ENCODE data around the gene ROGDI. TPM values are rescaled to one million over a fixed set of nuclear protein-coding genes. Genes with fewer than 3 reads are reported as not detected.

ROGDI gene
- polyA plus RNA-seq, 1 of the 3 experiments (the other 2 are of a cell fraction): 33.6 TPM

DNA sequence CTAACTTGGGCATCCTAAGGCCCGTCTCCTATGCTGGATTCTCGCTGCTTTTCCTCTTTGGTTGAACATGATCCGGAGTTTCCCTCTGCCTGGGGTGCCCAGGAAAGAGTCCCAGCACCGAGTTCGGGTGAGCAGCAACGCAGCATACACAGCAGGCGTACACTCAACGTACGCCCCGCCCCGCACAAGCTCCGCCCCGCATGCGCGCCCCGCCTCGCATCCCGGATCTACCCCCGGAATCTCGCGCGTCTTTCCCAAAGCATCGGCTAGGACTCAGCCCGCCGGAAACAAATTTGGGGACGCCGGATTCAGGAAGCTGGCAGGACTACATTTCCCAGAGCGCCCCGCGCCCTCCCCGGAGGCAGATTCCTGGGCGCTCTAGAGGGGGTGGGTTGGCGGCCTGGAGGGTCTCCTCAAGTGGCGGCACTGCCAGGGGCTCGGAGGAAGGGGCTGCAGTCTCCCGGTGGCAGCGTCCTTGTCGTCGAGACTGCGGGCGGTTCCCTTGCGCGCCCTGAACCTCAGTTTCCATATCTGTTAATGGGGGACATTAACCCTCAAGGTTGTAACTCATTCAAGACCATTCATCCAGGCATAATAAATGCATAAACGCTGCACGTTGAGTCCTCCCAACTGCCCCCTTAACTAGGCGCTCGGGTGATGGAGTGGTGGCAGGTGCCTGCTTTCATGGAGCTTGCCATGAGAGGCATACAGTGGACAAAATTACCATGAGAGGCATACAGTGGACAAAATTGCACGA lies 33.7 kb downstream of the ROGDI start:
- Histone ChIP-seq H3K4me1 (ENCODE audit: control insufficient read depth in 1 of 2, insufficient read depth in 2 of 2, low read depth in 1 of 2, low read length in 1 of 2) (peaks cover 5 to 23% of the 10 kb centered on the region in 2 experiments; a peak in 2 of 4 replicates), H3F3A (replicated peaks; ENCODE audit: insufficient read depth) (peaks cover 6% of the 10 kb centered on the region), H3K36me3 (replicated peaks in 1 of 2; ENCODE audit: control insufficient read depth in 1 of 2, insufficient read depth in 2 of 2, low read length in 1 of 2) (peaks cover 1 to 6% of the 10 kb centered on the region in 2 experiments), H3K27me3 (ENCODE audit: insufficient read depth) (no peaks in the 10 kb centered on the region), H2AFZ (ENCODE audit: low read depth) (peak overlapping the region; percentile 88; the same call in 1 of the 2 replicates), H3K9ac (peak overlapping the region; percentile 66), H3K9me2 (no peaks in the 10 kb centered on the region), H3K27ac (ENCODE audit: low read depth in 2 of 2, low read length in 1 of 2) (peak overlapping the region; percentile 79 to 82), H4K20me1 (ENCODE audit: insufficient read depth) (no peaks in the 10 kb centered on the region), H3K4me3 (ENCODE audit: low read depth in 2 of 2, low read length in 1 of 2) (peak overlapping the region; percentile 52 to 65), H3K4me2 (peak overlapping the region; percentile 78), H3K79me2 (ENCODE audit: insufficient read depth) (peaks cover 31% of the 10 kb centered on the region), H3K9me3 (no peaks in the 10 kb centered on the region)
- WGBS (ENCODE audit: low lambda C conversion rate): 5% methylated on average over 31 of the region's 48 CpGs
- POLR2A ChIA-PET: interaction anchor here (1.3 to 2.8 kb wide), 4 partner anchors 9 to 34 kb away, joined by 3 to 16 read pairs (median 6); partner anchors contain the start of genes ANKS3, DNAAF8 and ROGDI
- peak; percentile 95 for DNase-seq
- CTCF ChIA-PET: no interaction called here
- TF ChIP-seq FOXM1 (IDR thresholded peaks at IDR 0.05; ENCODE audit: low read depth) (no peak), MEF2A (IDR thresholded peaks at IDR 0.05; ENCODE audit: borderline replicate concordance, low read depth) (no peak), TEAD4 (IDR thresholded peaks at IDR 0.05; ENCODE audit: borderline replicate concordance, insufficient read depth) (no peak), CHD2 (IDR thresholded peaks at IDR 0.05; ENCODE audit: low read length, partially characterized antibody) (peak; percentile 99), JUND (IDR thresholded peaks at IDR 0.05) (no peak), SIN3A (IDR thresholded peaks at IDR 0.05; ENCODE audit: borderline replicate concordance, low read depth, low read length) (peak; percentile 68; the same call in 1 of the 2 replicates), TAF1 (IDR thresholded peaks at IDR 0.05; ENCODE audit: borderline replicate concordance, low read depth, low read length) (peak; percentile 53), MAX (IDR thresholded peaks at IDR 0.05; ENCODE audit: low read depth) (peak; percentile 34; the same call in 1 of the 2 replicates), NFIC (IDR thresholded peaks at IDR 0.05; ENCODE audit: borderline replicate concordance) (no peak), GATA2 (CRISPR knock-in tag; IDR thresholded peaks at IDR 0.05) (no peak), SMC3 (IDR thresholded peaks at IDR 0.05; ENCODE audit: low read depth, low read length) (no peak), EP300 (IDR thresholded peaks at IDR 0.05; ENCODE audit: borderline replicate concordance in 1 of 2, low read depth in 1 of 2, low read length in 1 of 2) (no peak), USF2 (IDR thresholded peaks at IDR 0.05; ENCODE audit: borderline replicate concordance, low read depth, low read length) (no peak), FOXJ3 (CRISPR knock-in tag; IDR thresholded peaks at IDR 0.05) (no peak), USF1 (IDR thresholded peaks at IDR 0.05; ENCODE audit: borderline replicate concordance, low read depth) (no peak), FOSL2 (IDR thresholded peaks at IDR 0.05; ENCODE audit: borderline replicate concordance, low read depth) (no peak), ZBTB33 (IDR thresholded peaks at IDR 0.05; ENCODE audit: borderline replicate concordance, low read depth) (peak; percentile 97), ELF1 (IDR thresholded peaks at IDR 0.05) (peak; percentile 94), YY1 (IDR thresholded peaks at IDR 0.05; ENCODE audit: low read depth) (no peak), NRF1 (IDR thresholded peaks at IDR 0.05; ENCODE audit: low read depth, low read length) (peak; percentile 88), RCOR1 (IDR thresholded peaks at IDR 0.05; ENCODE audit: low read length) (peak; percentile 14), RAD21 (IDR thresholded peaks at IDR 0.05; ENCODE audit: low read length) (no peak), MXI1 (IDR thresholded peaks at IDR 0.05; ENCODE audit: low read depth, low read length) (no peak)
- TF ChIP-seq, protein P1, sequence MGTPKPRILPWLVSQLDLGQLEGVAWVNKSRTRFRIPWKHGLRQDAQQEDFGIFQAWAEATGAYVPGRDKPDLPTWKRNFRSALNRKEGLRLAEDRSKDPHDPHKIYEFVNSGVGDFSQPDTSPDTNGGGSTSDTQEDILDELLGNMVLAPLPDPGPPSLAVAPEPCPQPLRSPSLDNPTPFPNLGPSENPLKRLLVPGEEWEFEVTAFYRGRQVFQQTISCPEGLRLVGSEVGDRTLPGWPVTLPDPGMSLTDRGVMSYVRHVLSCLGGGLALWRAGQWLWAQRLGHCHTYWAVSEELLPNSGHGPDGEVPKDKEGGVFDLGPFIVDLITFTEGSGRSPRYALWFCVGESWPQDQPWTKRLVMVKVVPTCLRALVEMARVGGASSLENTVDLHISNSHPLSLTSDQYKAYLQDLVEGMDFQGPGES (IDR thresholded peaks at IDR 0.05; ENCODE audit: low read depth, low read length): no peak
- TF ChIP-seq, protein P2, sequence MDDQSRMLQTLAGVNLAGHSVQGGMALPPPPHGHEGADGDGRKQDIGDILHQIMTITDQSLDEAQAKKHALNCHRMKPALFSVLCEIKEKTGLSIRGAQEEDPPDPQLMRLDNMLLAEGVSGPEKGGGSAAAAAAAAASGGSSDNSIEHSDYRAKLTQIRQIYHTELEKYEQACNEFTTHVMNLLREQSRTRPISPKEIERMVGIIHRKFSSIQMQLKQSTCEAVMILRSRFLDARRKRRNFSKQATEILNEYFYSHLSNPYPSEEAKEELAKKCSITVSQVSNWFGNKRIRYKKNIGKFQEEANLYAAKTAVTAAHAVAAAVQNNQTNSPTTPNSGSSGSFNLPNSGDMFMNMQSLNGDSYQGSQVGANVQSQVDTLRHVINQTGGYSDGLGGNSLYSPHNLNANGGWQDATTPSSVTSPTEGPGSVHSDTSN (IDR thresholded peaks at IDR 0.05): no peak
